ENCODE results near the gene ANKRD27. TPM values are rescaled to one million over a fixed set of nuclear protein-coding genes. Genes with fewer than 3 reads are reported as not detected.
A peak's percentile ranks its signal among the peaks of the same experiment; 100 is the strongest.

ANKRD27 gene
- total RNA-seq, 1 donor from 2014 or later = 36.4 TPM

- Mint-ChIP-seq H3K4me3 (ENCODE audit: low read depth) (peak within 1 kb of the TSS; percentile 77), H3K36me3 (ENCODE audit: insufficient read depth) (peaks cover 1% of the 10 kb centered on the region), H3K9me3 (ENCODE audit: low read depth) (no peaks in the 10 kb centered on the region), H3K4me1 (ENCODE audit: low read depth) (peaks cover 14% of the 10 kb centered on the region), H3K27ac (no peak within 1 kb of the TSS), H3K27me3 (peaks cover 44% of the 10 kb centered on the region)
- DNase-seq (ENCODE audit: low spot score, unreplicated experiment) = peak; percentile 26
- no peak for TF ChIP-seq CTCF (IDR thresholded peaks at IDR 0.05; ENCODE audit: unreplicated experiment)
Measured at GRCh38 chr19:32675720-32676185, 773 bp upstream of the ANKRD27 start, which contains the start of gene RGS9BP. Gene RGS9BP, plus strand, starts transcription at chr19:32675848. Its CDS starts 416 bp downstream, at chr19:32676264.

GRCh38 chr19:32674153-32674930 lies 638 bp downstream of the ANKRD27 start:
- peak; percentile 47 for DNase-seq (ENCODE audit: low spot score, unreplicated experiment)
- Mint-ChIP-seq H3K36me3 (ENCODE audit: insufficient read depth) (peaks cover 1% of the 10 kb centered on the region), H3K27me3 (peaks cover 43% of the 10 kb centered on the region), H3K27ac (peak overlapping the region; percentile 88), H3K9me3 (ENCODE audit: low read depth) (no peaks in the 10 kb centered on the region), H3K4me1 (ENCODE audit: low read depth) (peaks cover 23% of the 10 kb centered on the region), H3K4me3 (ENCODE audit: low read depth) (peak overlapping the region; percentile 96)
- TF ChIP-seq CTCF (IDR thresholded peaks at IDR 0.05; ENCODE audit: unreplicated experiment) = no peak

- H3K27ac Mint-ChIP-seq = no peak overlapping the region
- H3K27me3 Mint-ChIP-seq = peaks cover 43% of the 10 kb centered on the region
- no peak for TF ChIP-seq CTCF (IDR thresholded peaks at IDR 0.05; ENCODE audit: unreplicated experiment)
- no peak for DNase-seq (ENCODE audit: low spot score, unreplicated experiment)
- peaks cover 1% of the 10 kb centered on the region for H3K36me3 Mint-ChIP-seq (ENCODE audit: insufficient read depth)
- H3K9me3 Mint-ChIP-seq (ENCODE audit: low read depth) = no peaks in the 10 kb centered on the region
- H3K4me3 Mint-ChIP-seq (ENCODE audit: low read depth) = peak overlapping the region; percentile 96
- peaks cover 23% of the 10 kb centered on the region for H3K4me1 Mint-ChIP-seq (ENCODE audit: low read depth)
Measured at GRCh38 chr19:32673573-32673972, 1.4 kb downstream of the ANKRD27 start.

GRCh38 chr19:32672841-32673240 lies 2.1 kb downstream of the ANKRD27 start:
- H3K4me3 Mint-ChIP-seq (ENCODE audit: low read depth) = peak overlapping the region; percentile 61
- H3K4me1 Mint-ChIP-seq (ENCODE audit: low read depth) = peaks cover 23% of the 10 kb centered on the region
- no peak for TF ChIP-seq CTCF (IDR thresholded peaks at IDR 0.05; ENCODE audit: unreplicated experiment)
- DNase-seq (ENCODE audit: low spot score, unreplicated experiment) = no peak
- H3K9me3 Mint-ChIP-seq (ENCODE audit: low read depth) = no peaks in the 10 kb centered on the region
- H3K36me3 Mint-ChIP-seq (ENCODE audit: insufficient read depth) = peaks cover 1% of the 10 kb centered on the region
- peaks cover 35% of the 10 kb centered on the region for H3K27me3 Mint-ChIP-seq
- no peak overlapping the region for H3K27ac Mint-ChIP-seq

GRCh38 chr19:32671883-32672593 lies 2.9 kb downstream of the ANKRD27 start:
- H3K4me3 Mint-ChIP-seq (ENCODE audit: low read depth) = no peak overlapping the region
- peaks cover 1% of the 10 kb centered on the region for H3K36me3 Mint-ChIP-seq (ENCODE audit: insufficient read depth)
- no peaks in the 10 kb centered on the region for H3K9me3 Mint-ChIP-seq (ENCODE audit: low read depth)
- peaks cover 27% of the 10 kb centered on the region for H3K27me3 Mint-ChIP-seq
- H3K27ac Mint-ChIP-seq = no peak overlapping the region
- no peak for TF ChIP-seq CTCF (IDR thresholded peaks at IDR 0.05; ENCODE audit: unreplicated experiment)
- DNase-seq (ENCODE audit: low spot score, unreplicated experiment) = no peak
- H3K4me1 Mint-ChIP-seq (ENCODE audit: low read depth) = peaks cover 18% of the 10 kb centered on the region

All from progenitor cell of endocrine pancreas (in vitro differentiated cells).